HG03196 (cell line): ENCODE results near the gene CYTH4.

Experiments
- ATAC-seq: cut with Tn5 transposase; IDR thresholded peaks from one replicate; pipeline ENCODE4 v1.9.1; 2021; ENCODE audit not compliant: unreplicated experiment

CYTH4 gene

DNA sequence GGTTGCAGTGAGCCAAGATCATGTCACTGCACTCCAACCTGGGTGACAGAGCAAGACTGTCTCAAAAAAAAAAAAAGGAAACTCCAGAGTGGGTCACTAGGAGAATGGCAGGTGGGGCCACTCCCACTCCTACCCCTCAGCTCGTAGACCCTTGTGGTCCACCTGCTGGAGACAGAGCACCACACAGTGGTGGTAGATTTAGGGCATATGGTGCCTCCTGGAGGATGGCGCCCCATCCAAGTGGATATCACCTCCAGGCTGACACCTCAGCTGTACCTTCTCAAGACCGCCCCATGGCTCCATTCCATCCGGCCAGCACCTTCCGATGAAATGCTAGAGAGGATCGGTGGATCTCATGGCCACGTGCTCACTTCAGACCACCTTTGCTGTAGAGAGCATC is 6.2 kb downstream of the CYTH4 start:
- ATAC-seq = no peak

DNA sequence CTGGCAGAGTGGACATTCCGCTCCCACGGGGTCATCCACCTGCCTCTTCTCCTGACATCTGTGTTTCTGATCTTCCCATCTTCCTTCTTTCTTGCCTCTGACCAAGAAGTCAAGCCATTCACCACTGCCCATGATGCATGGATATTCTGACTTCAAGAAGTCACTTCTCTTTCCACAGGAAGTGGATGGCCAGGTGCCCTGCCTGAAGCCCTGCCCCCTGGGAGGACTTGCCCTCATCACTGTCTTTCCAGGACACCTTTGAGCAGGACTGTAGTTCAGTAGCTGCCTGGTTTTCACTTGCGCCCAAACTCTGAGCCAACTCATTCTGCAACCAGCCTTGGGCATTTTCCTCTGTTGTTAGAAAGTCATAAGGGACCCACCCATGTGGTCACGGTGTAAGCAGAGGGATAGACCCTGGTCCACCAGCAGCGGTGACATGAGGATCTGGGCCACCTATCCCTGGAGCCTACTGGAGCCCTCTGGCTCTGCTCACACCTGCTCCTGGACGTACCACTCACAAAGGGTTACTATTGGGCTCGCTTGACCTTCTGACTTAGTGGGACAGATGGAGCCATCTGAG is 6.9 kb downstream of the CYTH4 start:
- no peak for ATAC-seq

DNA sequence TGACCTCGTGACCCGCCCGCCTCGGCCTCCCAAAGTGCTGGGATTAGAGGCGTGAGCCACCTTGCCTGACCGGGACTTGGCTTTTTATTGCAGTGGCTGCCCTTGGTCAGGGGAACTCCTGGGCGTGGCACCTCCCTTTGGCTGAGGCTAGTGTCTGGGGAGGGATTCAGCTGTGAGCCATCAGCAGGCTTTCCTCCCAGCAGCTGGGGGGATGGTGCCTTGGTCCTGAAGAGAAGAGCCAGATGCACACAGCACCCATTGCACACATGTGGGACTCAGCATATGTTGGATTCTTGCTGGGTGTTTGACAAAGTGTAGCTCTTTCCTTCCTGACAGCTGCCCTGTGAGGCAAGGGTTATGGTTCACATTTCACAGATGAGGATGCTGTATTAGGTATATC is 8.4 kb downstream of the CYTH4 start:
- no peak for ATAC-seq

DNA sequence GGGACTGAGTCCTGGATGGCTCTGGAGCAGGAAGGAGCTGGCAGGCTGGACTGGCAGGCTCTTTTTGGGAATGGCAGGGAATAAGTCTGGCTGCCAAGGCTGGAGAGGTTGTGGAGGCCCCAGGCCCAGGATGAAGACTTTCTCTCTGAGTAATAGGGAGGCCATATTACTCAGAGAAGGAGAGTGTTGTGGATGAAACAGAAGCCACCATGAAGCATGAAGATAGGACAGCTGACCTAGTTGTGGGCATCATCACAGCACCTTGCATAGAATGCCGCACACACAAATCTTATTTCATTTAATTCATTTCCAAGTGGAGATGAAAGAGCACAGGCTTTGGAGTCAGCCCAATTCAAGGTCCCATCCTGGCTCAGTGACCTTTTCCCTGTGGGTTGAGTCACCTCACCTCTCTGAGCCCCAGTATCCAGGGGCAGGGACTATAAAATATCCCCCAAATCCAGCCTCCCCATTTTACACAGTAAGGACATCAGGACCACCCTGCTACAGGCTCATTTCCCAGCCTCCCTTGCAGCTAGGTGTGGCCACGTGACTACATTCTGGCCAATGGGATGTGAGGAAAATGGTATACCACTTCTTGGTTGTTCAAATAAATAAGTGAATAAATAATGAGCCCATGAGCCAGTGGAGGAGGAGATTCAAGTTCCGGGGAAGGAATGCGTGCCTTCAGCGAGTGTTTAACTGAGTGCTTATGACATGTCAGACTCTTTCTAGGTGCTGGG is 9.4 kb downstream of the CYTH4 start:
- no peak for ATAC-seq

DNA sequence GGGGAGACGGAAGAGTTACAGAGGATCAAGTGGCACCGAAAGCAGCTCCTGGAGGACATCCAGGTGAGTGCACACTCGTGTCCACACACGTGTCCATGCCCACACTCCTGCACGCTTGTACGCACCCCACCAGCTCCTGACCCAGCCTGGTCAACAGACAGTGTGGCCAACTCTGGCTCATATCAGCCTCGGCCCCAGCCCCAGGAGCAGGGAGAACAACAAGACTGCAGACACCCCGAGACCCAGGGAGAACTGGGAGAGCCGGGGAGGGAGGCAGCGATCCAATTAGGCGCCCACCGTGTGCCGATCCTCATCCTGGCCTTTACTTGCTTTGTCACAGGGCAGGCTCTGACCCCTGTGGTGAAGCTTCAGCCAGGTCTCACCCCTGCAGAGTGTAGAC is 10.3 kb downstream of the CYTH4 start:
- ATAC-seq = no peak

DNA sequence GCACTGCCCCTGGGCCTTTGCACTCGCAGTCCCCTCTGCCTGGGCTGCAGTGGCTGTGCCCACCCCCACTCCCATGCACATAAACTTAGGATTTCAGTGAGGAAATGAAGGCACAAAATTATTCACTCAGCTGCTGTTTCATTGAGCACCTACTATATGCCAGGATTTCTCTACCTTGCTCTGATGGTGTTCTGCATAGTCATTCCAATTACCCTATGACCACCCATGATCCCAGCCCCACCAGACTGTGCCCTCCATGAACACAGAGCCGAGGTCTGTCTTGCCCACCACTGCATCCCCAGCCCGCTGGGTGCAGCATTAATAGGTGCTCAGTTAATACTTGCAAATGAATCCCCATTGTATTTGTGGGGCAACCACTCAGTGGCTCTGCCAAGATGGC is 10.9 kb downstream of the CYTH4 start:
- ATAC-seq = no peak

DNA sequence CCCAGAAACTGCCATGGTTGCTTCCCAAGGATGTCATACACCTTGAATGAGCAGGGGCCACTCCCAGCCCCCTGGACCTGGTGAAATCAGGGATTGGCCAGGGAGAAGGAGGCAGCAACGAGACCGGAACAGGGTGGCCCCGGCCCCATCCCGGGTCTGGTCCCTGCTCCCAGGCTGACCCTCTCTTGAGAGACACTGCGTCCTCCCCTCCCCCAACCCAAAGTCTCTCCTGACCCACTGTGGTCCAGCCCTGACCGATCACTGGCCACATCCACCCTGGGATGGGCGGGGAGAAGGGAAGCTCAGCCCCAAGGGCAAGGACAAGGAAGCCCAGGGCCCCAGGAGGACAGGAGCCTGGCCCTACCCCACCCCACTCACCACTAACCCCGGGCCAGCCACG is 12.4 kb downstream of the CYTH4 start:
- ATAC-seq = no peak

DNA sequence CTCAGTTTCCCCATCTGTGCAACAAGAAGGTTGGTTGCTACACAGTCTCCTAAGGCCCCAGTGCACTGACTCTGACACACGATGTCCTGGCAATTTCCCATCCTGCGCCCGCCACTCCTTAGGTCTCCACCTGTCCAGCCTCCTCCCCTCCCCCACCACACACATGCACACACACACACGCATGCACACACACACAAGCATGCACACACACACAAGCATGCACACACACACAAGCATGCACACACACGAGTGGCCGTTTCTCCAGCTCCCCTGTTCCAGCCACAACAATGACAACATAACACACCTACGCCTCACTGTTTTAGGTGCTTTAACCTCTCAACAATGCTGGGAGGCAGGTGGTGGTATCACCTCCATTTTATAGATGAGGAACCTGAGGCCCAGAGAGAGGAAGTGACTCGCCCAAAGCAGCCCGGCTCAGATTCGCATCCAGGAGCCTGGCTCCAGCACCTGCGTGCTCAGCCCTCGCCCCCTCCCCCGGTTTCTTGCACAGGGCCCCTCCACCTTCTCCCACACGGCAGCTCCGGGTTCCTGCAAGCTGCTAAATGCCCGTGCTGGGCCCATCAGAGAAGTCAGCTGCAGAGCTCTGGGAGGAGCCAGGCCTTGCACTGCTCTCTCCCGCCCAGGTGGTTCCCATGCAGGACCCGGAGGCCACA is 13.0 kb downstream of the CYTH4 start:
- no peak for ATAC-seq

DNA sequence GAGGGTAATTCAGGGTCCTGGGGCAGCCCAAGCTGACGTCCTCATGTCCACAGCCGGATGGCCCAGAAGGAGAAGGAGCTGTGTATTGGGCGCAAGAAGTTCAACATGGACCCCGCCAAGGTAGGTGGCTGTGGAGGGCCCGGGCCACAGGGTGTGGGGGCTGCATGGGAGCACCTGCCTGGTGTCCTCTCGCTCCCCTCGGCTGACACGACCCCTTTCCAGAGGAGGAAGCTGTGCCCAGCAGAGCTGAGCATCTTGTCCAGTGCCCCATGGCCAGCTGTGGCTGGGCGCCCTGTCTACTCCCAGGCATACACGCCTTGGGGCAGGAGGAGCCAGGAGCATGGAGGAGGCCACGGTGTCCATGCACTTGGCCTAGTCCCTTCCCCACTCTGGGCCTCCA is 13.6 kb downstream of the CYTH4 start:
- ATAC-seq = no peak

DNA sequence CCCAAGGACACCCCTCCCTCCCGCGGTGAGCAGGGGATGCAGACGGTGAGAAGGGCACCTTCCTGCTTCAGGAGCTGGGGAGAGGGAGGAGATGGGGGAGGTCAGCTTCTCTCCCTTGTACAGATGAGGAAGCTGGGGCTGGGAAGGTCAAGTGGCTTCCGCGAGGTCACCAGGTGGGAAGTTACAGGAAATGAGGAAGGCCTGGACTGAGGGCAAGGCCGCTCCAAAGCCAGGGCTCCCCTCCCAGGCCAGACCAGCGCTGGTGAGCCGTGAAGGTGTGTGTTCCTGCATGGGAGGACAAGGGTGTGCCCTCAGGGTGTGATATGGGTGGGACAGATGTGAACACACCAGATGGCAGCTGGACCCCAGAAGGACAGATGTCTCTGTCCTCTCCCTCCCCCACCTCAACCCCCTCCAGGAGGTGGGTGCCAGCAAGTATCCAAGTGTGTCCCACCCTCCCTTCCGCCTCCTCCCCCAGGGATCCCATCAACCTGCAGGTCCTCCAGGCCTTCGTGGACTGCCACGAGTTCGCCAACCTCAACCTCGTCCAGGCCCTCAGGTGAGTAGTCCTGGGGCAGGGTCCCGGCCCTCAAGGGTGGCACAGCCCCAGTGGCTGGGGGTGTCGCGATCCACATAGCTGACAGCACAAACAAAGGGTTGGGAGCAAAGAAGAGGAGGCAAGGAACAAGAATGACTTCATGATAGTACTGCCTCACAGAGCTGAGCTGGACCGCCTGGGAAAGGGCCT is 16.6 kb downstream of the CYTH4 start:
- ATAC-seq = no peak

DNA sequence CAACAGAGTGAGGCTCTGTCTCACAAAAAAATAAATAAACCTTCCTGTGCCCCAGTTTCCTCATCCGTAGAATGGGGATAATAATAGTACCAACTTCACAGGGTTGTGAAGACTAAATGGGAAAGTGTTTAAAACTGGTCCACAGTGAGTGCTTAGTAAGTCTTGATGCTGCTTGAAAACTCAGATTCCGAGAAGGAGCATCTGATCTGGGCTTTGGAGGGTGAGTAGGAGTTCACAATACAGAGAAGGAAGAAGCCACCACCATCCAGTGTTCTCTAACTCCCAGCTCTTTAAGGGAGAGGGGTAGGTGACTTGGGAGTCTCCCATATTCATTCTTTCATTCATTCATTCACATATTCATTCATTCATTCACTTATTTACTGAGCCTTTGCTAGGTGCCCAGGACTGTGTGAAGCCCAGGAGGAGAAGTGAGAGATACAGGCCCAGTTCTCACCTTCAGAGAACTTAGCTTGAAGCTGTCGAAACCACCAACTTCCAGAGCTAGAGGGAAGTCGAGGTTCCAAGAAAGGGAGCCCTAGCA is 17.7 kb downstream of the CYTH4 start:
- no peak for ATAC-seq

DNA sequence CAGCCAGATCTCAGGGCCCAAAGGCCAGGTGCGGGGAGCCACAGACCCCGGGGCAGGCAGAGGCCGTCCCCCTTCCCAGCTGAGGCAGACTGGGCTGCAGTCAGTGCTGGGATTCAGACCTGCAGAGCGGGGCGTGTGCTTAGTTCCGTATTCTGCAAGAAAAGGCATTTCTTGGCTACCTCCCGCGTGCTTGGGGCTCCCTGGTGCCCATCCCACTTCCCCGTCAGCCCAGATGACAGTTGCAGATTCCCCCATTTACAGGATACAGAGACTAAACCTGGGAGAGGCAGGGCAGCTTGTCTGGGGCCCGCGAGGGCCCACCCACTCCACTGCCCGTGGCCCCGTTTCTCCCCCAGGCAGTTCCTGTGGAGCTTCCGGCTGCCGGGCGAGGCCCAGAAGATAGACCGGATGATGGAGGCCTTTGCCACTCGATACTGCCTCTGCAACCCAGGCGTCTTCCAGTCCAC is 18.3 kb downstream of the CYTH4 start:
- no peak for ATAC-seq

DNA sequence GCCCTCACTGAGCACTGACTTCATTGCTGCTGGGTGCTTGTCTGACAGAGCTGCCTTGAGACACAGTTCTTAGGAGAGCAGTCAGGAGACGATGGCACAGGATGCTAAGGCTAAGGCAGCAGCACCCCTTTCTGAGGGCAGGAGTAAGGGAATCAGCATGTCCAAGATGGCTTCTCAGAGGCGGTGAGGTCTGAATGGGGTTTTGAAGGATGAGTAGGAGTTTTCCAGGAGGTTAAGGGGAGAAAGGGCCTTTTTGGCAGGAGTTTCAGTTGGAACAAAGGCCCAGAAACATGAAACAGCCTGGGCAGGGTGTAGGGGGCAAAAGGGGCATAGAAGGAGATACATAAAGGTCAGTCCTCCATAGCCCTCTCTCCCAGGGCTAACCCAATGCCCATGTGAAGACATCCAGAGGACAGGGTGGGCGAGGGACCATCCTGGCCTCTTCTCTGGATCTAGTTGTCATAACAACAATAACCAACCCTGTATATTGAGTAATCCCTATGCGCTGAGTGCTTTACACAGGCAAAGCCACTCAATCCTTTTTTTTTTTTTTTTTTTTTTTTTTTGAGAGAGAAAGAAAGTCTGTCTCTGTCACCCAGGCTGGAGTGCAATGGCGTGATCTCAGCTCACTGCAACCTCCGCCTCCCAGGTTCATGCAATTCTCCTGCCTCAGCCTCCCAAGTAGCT is 19.0 kb downstream of the CYTH4 start:
- ATAC-seq = no peak

DNA sequence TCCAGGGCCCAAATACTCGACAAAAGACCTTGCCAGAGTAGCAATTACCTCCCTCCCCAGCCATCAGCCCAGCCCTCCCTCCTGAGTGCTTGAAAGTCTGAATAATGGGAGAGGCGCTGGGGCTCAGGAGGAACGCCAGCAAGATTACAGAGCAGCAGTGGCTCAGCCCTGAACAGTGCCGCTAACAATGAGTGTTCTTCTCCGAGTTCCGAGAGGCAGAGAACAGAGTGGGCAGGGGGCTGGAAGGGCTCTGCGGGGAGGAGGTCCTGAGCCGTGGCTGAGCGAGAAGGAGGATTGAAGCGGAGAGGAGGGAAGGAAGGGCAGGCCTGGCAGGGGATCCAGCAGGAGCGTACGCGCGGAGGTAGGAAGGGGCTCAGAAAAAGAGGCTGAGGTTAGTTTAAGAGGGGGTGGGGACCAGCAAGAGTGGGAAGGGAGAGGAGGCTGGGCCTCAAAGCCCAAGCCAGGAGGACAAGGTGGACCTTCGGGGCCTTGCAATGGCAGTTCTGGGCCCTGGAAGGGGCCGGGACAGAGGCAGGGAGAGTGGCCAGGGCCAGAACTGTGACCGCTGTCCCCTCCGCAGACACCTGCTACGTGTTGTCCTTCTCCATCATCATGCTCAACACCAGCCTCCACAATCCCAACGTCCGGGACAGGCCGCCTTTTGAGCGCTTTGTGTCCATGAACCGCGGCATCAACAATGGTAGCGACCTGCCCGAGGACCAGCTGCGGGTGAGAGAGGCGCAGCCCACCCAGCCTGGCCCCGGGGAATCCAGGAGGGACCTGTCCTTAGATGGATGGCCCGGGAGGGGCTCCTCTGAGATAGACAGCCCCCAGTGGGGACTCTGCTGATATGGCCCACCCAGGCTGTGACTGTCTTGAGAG is 20.6 kb downstream of the CYTH4 start:
- no peak for ATAC-seq

DNA sequence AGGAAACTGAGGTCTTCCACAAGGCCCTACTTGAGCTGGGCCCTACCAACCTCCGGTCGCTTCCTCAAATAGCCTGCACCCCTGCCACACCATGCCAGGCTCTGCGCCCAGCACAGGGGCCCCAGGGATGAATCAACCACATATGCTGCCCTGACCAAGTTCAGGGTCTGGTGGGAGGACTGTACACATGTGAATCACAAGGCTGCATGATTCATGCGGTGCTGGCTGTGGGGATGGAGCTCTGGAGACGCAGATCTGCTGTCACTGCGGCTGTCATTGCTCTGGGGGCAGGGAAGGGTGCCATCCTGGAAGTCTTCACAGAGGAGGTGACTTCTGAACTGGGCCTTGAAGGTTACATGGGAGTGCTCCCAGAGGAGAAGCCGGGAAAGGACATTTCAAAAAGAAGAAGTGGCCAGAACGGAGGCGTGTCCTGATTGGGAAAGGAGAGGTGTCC is 21.5 kb downstream of the CYTH4 start:
- no peak for ATAC-seq

DNA sequence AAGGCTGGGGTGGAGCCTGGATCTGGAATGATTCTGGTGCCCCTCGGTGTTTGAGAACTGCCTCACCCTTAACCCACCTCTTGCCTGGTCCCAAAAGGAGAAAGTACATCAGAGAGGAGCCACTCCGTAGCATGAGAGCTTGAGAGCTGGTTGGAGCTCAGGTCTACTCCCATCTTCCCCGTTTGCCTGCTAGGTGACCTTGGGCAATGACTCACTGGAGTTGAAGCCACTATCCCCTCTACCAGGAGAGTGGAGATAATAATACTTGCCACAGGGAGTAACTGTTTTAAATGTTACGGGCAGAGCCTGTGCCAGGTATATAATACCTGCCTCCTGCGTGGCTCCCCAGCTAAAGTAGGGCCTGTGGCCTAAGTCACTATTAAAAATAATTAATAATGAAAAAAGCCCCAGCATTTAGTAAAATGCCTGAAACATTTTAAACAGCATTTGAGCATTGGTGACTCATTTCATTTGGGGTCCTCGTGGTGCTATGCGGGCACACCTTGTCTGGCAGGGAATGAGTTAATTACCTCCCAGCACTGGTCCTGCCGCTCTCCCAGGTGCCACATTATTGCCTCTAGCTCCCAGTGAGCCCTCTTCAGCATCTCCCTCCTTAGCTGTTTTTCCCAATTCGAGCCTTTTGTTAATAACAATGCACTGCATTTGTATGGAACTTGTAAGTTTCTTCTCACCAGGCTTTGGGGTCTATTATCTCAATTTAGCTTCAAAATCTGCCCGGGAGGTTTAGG is 22.5 kb downstream of the CYTH4 start:
- ATAC-seq = no peak

DNA sequence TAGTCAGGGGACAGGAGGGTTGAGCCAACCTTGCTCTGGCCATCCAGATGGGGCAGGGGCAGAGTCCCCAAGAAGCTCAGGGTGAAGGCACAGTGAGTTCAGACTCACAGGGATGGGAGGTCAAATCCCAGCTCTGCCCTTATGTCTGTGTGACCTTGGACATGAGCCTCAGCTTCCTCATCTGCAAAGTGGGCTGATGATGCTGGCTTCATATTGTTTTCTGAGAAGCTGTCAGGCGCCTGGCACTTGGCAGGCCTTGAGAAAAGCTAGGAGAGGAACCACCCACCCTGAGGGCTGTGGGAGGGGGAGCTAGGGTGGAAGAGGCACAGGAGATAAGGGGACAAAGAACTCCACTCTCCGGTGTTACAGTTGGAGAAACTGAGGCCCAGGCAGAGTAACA is 23.6 kb downstream of the CYTH4 start:
- no peak for ATAC-seq

DNA sequence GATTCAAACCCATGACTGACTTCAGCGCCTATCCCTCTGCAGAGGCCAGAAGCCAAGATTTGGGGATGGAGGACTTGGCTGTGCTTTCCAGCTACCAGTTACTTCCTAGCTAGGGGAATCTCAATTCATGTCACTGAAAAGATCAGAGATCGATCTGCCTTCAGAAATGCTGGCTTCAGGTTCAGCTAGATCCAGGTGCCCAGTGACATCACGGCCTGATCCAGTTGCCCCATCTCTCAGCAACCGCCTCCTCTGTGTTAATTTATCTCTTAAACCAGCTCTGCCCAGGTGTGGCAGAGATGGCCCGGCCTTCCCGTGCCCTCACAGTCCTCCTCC is 24.2 kb downstream of the CYTH4 start:
- ATAC-seq = no peak
